Endodermal cell (in vitro differentiated cells): ENCODE measurements around the gene UBE2K. TPM values are rescaled to one million over a fixed set of nuclear protein-coding genes. Genes with fewer than 3 reads are reported as not detected.

ENCODE experiments used
- DNase-seq: peaks from one replicate; pipeline ENCODE4 v3.0.0-alpha.2; 2017
- H3K27ac ChIP-seq: 2 replicates; pipeline ENCODE4 v1.5.1; 2013; ENCODE audit warnings: mild to moderate bottlenecking, low read depth, low read length, moderate library complexity
- H3K27me3 ChIP-seq: 2 replicates; pipeline ENCODE4 v1.6.1; 2013; ENCODE audit warnings: mild to moderate bottlenecking, low read length, moderate library complexity; ENCODE audit not compliant: insufficient read depth, control insufficient read depth, poor library complexity, severe bottlenecking
- H3K36me3 ChIP-seq: 2 replicates; pipeline ENCODE4 v1.7.0; 2013; ENCODE audit warnings: mild to moderate bottlenecking, low read length, moderate library complexity; ENCODE audit not compliant: control insufficient read depth, insufficient read depth
- H3K4me1 ChIP-seq: one replicate; pipeline ENCODE4 v1.7.0; 2013; ENCODE audit warnings: low read length; ENCODE audit not compliant: control insufficient read depth, insufficient read depth
- H3K4me3 ChIP-seq: 2 replicates; pipeline ENCODE4 v1.5.1; 2013; ENCODE audit warnings: mild to moderate bottlenecking, low read length, moderate library complexity
- H3K9ac ChIP-seq: 2 replicates; pipeline ENCODE4 v1.6.1; 2013; ENCODE audit warnings: mild to moderate bottlenecking, low read length, moderate library complexity; ENCODE audit not compliant: poor library complexity, severe bottlenecking; ENCODE audit errors: extremely low read depth
- H3K9me3 ChIP-seq: 2 replicates; pipeline ENCODE4 v1.6.1; 2013; ENCODE audit warnings: mild to moderate bottlenecking, low read length, moderate library complexity; ENCODE audit not compliant: control insufficient read depth
- H3K27ac Mint-ChIP-seq: 2 replicates; pipeline ENCODE4 v1.8.0; 2020; ENCODE audit warnings: mixed read lengths
- H3K27me3 Mint-ChIP-seq: 2 replicates; pipeline ENCODE4 v1.8.0; 2021; ENCODE audit warnings: mild to moderate bottlenecking, mixed read lengths; ENCODE audit not compliant: insufficient read depth
- H3K36me3 Mint-ChIP-seq: 2 replicates; pipeline ENCODE4 v1.8.0; 2020; ENCODE audit warnings: low read depth, mixed read lengths
- H3K4me1 Mint-ChIP-seq: 2 replicates; pipeline ENCODE4 v1.8.0; 2020; ENCODE audit warnings: mixed read lengths
- H3K4me3 Mint-ChIP-seq: 2 replicates; pipeline ENCODE4 v1.8.0; 2020; ENCODE audit warnings: mild to moderate bottlenecking, moderate library complexity, mixed read lengths
- H3K9me3 Mint-ChIP-seq: 2 replicates; pipeline ENCODE4 v1.8.0; 2020; ENCODE audit warnings: mild to moderate bottlenecking, mixed read lengths
- CTCF ChIP-seq: fragments of 200-600 bp; sonication (generic); conservative IDR thresholded peaks from 2 replicates; pipeline ENCODE4 v1.5.0; 2021; ENCODE audit warnings: antibody characterized with exemption, mild to moderate bottlenecking
- WGBS, 2 experiments: methylation state at CpG; one replicate each; pipeline versions ENCODE4 v1.1.5 to v1.1.7; 2013; ENCODE audit warnings: missing lambda C conversion rate in 2 of 2, mixed read lengths in 1 of 2; ENCODE audit not compliant: insufficient coverage in 1 of 2, insufficient read length in 1 of 2; 5-methylcytosine and 5-hydroxymethylcytosine counted together
- total RNA-seq, 2 donors: library from RNA; stranded (reverse); fragmentation: NEBNext Ultra II Directional in 1 of 2; extraction: Animal tissue kit (Norgen Biotek cat#: 25700) in 1 of 2; gene quantifications; 2 replicates in 1 of 2; 3 replicates in 1 of 2; pipeline ENCODE4 v1.2.1, GENCODE V29; 2021

The UBE2K gene
- total RNA-seq, 2 donors from 2014 or later, result 139 to 143 TPM

GRCh38 chr4:39682138-39682537 is 15.8 kb upstream of the UBE2K start:
- H3K9me3 ChIP-seq, result no peaks in the 10 kb centered on the region
- no peaks in the 10 kb centered on the region for H3K36me3 Mint-ChIP-seq
- no peak for TF ChIP-seq CTCF
- peaks cover 2% of the 10 kb centered on the region for H3K4me1 Mint-ChIP-seq
- H3K27ac ChIP-seq, result no peak overlapping the region
- H3K27me3 Mint-ChIP-seq, result no peaks in the 10 kb centered on the region
- H3K4me3 Mint-ChIP-seq, result no peak overlapping the region
- H3K27ac Mint-ChIP-seq, result no peak overlapping the region
- H3K4me1 ChIP-seq, result no peaks in the 10 kb centered on the region
- no peaks in the 10 kb centered on the region for H3K9me3 Mint-ChIP-seq
- no peaks in the 10 kb centered on the region for H3K36me3 ChIP-seq
- no peak overlapping the region for H3K4me3 ChIP-seq
- WGBS, 2 experiments, result 95 to 100% methylated on average over 1 to 2 of the region's 2 CpGs
- no peaks in the 10 kb centered on the region for H3K27me3 ChIP-seq
- H3K9ac ChIP-seq, result no peak overlapping the region
- no peak for DNase-seq

- no peaks in the 10 kb centered on the region for H3K9me3 Mint-ChIP-seq
- Histone ChIP-seq H3K36me3 (no peaks in the 10 kb centered on the region), H3K9ac (no peak overlapping the region), H3K9me3 (no peaks in the 10 kb centered on the region), H3K27me3 (no peaks in the 10 kb centered on the region), H3K27ac (no peak overlapping the region), H3K4me1 (no peaks in the 10 kb centered on the region), H3K4me3 (no peak overlapping the region)
- no peak for TF ChIP-seq CTCF
- WGBS, 2 experiments, result 0% methylated on average over 1 of the region's 1 CpG; no CpG with 5 or more reads in 1 of the 2 experiments
- no peak overlapping the region for H3K4me3 Mint-ChIP-seq
- no peak for DNase-seq
- H3K27me3 Mint-ChIP-seq, result no peaks in the 10 kb centered on the region
- peaks cover 2% of the 10 kb centered on the region for H3K4me1 Mint-ChIP-seq
- H3K27ac Mint-ChIP-seq, result no peak overlapping the region
- H3K36me3 Mint-ChIP-seq, result no peaks in the 10 kb centered on the region
These were observed 11.9 kb upstream of the UBE2K start for GRCh38 chr4:39685990-39686389.

- Histone ChIP-seq H3K4me1 (no peaks in the 10 kb centered on the region), H3K4me3 (no peak overlapping the region), H3K27me3 (no peaks in the 10 kb centered on the region), H3K9ac (no peak overlapping the region), H3K36me3 (no peaks in the 10 kb centered on the region), H3K9me3 (no peaks in the 10 kb centered on the region), H3K27ac (no peak overlapping the region)
- Mint-ChIP-seq H3K27me3 (no peaks in the 10 kb centered on the region), H3K4me3 (no peak overlapping the region), H3K9me3 (no peaks in the 10 kb centered on the region), H3K36me3 (no peaks in the 10 kb centered on the region), H3K4me1 (no peaks in the 10 kb centered on the region), H3K27ac (no peak overlapping the region)
- TF ChIP-seq CTCF, result no peak
- DNase-seq, result no peak
These were observed 10.9 kb upstream of the UBE2K start for GRCh38 chr4:39687014-39687413.
